IPS-18c (cell line): Measurements from ENCODE around the gene FCHSD1.
"Not testable (repeated sequence)": the region's sequence is repeated elsewhere in the genome, so short reads cannot be mapped to it uniquely, and the experiment has no call there.

Source experiments
- H3K4me3 ChIP-seq: 2 replicates; pipeline ENCODE4 v1.7.0; 2013; ENCODE audit warnings: low read depth, mild to moderate bottlenecking, low read length, moderate library complexity; ENCODE audit not compliant: insufficient read depth
- H3K9me3 ChIP-seq: one replicate; pipeline ENCODE4 v1.6.1; 2013; ENCODE audit warnings: mild to moderate bottlenecking, low read length, moderate library complexity; ENCODE audit not compliant: control insufficient read depth, insufficient read depth

The FCHSD1 gene

DNA sequence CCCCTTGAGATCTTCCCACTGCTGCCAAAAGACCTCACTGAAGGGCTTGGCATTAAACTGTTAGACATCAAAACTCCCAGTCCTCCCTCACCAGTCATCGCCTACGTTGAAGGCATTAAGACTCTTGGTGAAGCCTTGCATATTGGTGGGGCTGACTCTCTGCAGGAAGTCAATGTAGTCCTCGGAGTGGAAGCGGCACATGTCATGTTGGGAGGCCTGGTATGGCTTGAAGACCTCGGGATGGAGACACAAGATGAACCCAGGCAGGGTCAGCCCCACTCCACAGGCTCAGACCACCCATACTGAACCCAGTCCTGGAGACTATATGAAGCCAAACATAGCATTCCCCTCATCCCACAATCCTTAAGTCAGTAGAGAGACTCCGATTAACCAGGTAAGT, 16.5 kb downstream of the FCHSD1 start:
- no peak overlapping the region for H3K4me3 ChIP-seq
- no peaks in the 10 kb centered on the region for H3K9me3 ChIP-seq

DNA sequence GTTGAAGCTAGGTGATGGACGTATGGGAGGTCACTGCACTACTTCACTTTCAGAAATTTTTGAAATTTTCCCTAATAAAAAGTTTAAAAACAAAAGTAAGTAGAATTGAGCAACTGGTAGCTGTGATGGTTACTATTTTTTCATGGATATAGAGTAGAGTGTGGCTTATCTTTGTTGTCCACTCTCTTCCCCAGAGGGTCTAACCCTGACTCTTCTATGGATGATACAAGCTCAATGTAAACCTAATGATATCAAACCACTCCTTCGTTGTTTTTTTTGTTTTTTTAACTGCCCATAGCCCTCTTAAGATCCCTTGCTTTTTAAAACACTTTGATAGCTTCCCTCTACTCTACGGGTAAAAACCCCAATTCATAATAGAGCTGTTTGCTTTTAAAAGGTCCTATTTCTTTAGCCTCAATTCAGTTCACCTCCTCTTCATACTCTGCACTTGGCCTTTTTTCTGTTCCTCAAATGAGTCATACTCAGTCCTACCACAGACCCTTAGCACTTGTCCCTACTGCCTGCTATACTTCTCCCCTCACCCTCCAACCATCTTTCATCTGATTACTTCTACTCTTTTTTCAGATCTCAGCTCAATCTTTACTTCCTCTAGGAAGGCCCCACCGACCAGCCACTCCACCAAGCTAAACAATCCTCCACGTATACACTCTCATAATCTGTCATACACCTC, 17.2 kb downstream of the FCHSD1 start:
- Histone ChIP-seq H3K4me3 (no peak overlapping the region), H3K9me3 (no peaks in the 10 kb centered on the region)

DNA sequence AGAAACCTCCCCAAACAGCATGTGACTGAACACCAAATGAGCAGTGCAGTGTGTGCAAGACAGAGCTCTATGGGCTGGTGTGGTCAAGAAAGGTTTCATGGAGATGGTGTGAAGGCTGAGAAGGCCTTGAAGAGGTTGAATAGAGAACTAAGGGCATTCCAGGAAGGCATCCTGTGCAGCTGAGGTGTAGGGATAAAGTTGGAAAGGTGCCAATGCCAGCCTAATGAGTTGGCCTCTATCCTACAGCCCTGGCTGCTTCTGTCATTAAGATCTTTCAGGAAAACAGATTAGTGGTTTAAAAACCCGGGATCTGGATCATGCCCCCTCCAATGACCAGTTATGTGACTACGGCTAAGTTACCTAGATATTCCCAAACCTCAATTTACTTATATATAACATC, 18.6 kb downstream of the FCHSD1 start:
- Histone ChIP-seq H3K9me3 (no peaks in the 10 kb centered on the region), H3K4me3 (no peak overlapping the region)

DNA sequence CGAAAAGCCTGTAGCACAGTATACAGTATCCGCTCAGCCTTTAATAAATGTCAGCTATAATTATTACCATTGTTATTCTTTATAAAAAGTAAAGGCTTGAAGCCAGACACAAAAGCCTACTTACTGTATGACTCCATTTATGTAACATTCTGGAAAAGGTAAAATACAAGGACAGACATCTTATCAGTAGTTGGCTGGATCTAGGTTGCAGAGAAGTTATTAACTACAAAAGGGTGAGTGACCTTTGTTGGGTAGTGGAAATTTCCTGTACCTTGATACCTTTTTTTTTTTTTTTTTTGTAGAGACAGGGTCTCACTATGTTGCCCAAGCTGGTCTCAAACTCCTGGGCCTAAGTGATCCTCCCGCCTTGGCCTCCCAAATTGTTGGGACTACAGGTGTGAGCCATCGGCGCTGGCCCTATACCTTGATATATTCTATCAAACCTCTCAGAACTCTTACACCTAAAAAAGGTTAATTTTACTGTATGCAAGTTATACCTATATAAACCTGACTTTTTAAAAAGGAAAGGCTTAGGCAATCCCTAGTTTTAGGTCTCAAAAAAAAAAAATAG, 20.6 kb downstream of the FCHSD1 start:
- no peak overlapping the region for H3K4me3 ChIP-seq
- H3K9me3 ChIP-seq, result no peaks in the 10 kb centered on the region

GRCh38 chr5:141628175-141628788, 22.9 kb downstream of the FCHSD1 start:
- Histone ChIP-seq H3K4me3 (no peak overlapping the region), H3K9me3 (no peaks in the 10 kb centered on the region)

GRCh38 chr5:141623611-141624010, 27.6 kb downstream of the FCHSD1 start:
- Histone ChIP-seq H3K9me3 (no peaks in the 10 kb centered on the region), H3K4me3 (no peak overlapping the region)

DNA sequence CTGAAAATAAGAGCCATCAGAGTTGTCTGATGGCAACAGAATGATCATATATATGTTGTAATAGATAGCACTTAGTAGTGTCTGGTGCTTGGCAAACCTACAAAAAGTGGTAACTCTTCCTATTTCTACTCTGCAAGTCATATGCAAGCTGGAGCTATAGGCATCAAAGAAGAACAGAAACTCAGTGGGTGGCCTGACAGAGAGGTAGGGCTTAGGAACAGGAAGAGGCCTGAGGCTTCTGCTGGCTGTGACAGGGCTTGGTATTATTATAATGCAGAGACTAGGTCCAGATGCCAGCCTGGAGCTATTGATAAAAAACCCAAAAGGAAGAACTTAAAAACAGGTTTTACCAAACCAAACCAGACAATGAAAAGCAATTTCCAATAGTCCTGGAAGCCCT, 28.0 kb downstream of the FCHSD1 start:
- Histone ChIP-seq H3K4me3 (no peak overlapping the region), H3K9me3 (no peaks in the 10 kb centered on the region)

- H3K9me3 ChIP-seq, result no peaks in the 10 kb centered on the region
- H3K4me3 ChIP-seq, result peak within 1 kb of the TSS; percentile 87
Measured at GRCh38 chr5:141618804-141619554, 32.2 kb downstream of the FCHSD1 start, which contains the start of gene DIAPH1. DIAPH1 (minus strand) TSS chr5:141619000; CDS start chr5:141618914, 86 bp downstream.

DNA sequence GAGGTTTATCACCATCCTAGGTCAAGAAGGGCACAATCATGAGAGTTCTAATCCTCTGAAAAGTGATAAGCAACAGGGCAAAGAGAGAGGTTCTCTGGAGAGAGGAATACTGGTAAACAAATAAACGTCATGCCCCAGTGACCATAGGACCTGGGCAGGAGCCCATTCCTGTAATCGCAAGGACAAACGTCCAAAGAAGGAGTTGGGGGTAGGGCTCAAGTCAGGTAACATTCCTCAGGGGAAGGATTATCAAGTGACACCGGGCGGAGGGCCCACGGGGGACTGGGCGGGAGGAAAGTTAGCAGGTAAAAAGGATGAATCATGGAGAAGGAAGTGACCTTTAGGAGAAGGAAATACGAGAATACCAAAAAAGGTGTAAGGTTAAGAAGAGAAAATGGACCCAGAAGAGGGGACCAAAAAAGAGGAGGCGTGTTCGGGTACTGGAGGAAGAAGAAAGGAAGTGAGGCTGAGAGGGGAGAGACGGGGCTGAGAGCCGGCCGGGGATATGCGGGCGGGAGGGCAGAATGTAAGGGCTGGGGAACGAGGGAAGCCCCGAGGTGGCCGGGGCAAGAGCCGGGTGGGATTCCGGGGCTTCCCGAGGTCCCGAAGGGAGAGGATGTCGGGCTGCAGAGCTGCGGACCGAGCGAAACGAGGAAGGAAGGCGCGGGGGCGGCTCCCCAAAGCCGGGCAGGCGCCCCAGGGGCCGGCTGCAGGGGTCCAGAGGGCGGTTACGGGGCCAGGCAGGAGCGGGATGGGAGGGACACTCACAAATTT, 33.0 kb downstream of the FCHSD1 start:
- no peaks in the 10 kb centered on the region for H3K9me3 ChIP-seq
- H3K4me3 ChIP-seq, result peak overlapping the region; percentile 87

DNA sequence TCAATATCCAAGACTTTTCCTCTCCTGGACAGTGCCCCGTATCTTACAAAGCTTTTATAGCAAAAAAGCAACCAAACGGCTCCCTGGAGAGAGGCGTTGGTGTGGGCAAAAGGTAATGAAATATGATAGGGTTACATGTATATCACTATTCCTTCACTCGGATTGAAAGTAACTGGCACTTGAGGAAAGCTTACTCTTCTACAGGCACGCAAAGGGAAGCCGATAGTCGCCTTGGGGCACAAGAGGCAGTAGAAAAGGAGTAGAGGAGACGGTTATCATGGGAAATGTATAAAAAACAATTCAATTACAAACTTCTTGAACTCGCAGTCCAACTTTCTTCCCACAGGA, 33.6 kb downstream of the FCHSD1 start:
- Histone ChIP-seq H3K4me3 (peak overlapping the region; percentile 87), H3K9me3 (no peaks in the 10 kb centered on the region)

DNA sequence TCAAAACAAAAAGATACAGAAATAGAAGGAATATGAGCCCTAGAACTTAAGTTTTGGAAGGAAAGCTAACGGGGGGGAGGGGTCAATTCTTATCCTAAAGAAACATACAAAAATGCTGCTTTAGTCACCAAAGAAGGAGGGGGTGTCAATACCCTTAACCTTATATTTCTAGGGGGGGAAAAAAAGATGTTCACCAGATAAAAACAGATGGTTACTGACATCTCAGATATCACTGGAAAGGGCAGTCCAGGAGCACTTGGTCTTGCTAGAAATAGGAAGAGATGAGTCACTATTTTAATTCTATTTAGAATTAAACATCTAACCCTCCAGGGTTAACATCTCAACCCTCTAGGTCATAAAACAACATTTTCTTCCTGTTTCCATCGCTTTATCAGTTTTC, 34.1 kb downstream of the FCHSD1 start:
- H3K4me3 ChIP-seq, result peak overlapping the region; percentile 87; the same call in 1 of the 2 replicates
- H3K9me3 ChIP-seq, result no peaks in the 10 kb centered on the region

DNA sequence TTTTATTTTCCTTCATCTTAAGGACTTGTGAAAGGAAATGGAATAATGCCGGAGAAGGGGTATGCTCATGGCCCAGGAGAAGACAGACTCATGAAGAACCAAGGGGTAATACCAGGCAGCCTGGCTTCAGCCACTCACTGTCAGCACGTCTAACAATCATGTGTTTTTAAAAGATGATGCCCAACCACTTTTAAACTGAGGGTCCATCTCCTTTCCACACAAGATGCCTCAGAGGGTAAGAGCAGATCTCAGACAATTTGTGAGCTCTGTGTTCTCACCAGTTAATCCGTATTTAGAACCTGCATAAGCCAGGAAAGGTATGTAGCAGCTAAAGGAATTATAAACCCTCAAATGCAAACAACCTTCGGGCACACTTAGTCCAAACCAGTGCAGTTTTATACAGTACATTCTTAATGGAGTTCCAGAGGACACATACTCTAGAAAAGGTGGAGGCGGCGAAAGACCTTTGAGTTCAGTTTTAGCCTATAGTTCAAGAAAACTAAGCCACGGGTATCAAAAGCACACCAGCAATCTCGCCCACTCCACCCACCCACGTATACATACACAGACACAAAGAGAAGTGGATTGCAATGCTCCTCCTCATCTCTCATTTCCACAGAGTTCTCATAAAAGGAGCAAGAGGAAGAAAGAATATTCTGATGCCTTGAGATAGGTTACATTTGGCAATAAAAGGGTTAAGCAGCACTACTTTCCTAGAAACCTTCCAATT, 35.1 kb downstream of the FCHSD1 start:
- H3K9me3 ChIP-seq, result no peaks in the 10 kb centered on the region
- H3K4me3 ChIP-seq, result no peak overlapping the region

DNA sequence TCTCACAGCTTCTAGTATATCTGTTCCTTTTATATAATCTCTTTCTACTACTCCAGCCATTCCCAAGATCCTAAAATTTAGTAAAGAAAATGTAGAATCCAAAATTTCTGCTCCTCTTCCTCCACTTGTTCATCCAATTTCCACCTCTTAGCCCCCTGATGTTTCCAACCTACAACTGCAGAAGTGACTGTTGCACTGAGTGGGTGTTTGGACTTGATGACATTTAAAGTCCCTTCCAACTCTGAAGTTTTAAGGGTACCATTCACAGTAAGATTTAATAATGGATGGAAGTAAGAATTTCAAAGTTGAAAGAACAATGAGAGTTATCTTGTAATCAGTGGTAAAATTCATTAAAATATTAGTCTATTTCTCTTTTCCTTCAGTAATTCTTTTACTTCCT, 37.9 kb downstream of the FCHSD1 start:
- H3K9me3 ChIP-seq, result no peaks in the 10 kb centered on the region
- H3K4me3 ChIP-seq, result no peak overlapping the region

- H3K4me3 ChIP-seq, result no peak overlapping the region
- no peaks in the 10 kb centered on the region for H3K9me3 ChIP-seq
Measured at GRCh38 chr5:141611289-141611688, 39.9 kb downstream of the FCHSD1 start.

GRCh38 chr5:141609921-141610320, 41.3 kb downstream of the FCHSD1 start:
- not testable (repeated sequence) for H3K4me3 ChIP-seq, H3K9me3 ChIP-seq

GRCh38 chr5:141609044-141609443, 42.2 kb downstream of the FCHSD1 start:
- H3K9me3 ChIP-seq, result no peaks in the 10 kb centered on the region
- no peak overlapping the region for H3K4me3 ChIP-seq

DNA sequence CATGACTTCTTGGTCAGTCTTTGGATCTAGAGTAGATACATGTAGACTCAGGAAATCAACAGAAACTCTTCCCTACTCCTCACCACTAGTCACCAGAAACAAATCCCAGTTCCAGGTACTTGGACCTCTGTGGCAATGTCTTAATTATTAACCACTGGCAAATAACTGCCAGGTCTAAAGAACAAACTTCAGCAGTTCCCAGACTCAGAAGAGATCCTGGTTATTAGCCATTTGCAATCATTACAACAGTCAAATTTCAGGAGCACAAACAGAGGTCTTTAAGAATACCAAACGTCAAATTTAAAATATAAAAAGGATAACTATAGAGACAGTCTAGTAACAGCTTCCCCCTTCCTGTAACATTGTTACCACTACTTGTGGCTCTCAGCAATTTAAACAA, 42.7 kb downstream of the FCHSD1 start:
- H3K4me3 ChIP-seq, result no peak overlapping the region
- H3K9me3 ChIP-seq, result no peaks in the 10 kb centered on the region
